Activated T-helper 17 cell treated with anti-CD3 and anti-CD28 coated beads, Interleukin-2, amount 50 U/mL, for 72 hours (primary cell): ENCODE results near the gene AGBL1. TPM values are rescaled to one million over a fixed set of nuclear protein-coding genes. Genes with fewer than 3 reads are reported as not detected.

Experiments
- ATAC-seq: fragments of 150-1000 bp; cut with Tn5 transposase; replicated peaks from 2 replicates; pipeline ENCODE4 v1.10.0; 2021; ENCODE audit warnings: mild to moderate bottlenecking, moderate library complexity
- H3K27ac Mint-ChIP-seq: one replicate; pipeline ENCODE4 v1.8.0; 2022; ENCODE audit warnings: mixed read lengths
- H3K27me3 Mint-ChIP-seq: one replicate; pipeline ENCODE4 v1.8.0; 2022; ENCODE audit warnings: mixed read lengths
- H3K36me3 Mint-ChIP-seq: one replicate; pipeline ENCODE4 v1.8.0; 2022; ENCODE audit warnings: low read depth, mild to moderate bottlenecking, mixed read lengths
- H3K4me1 Mint-ChIP-seq: one replicate; pipeline ENCODE4 v1.8.0; 2022; ENCODE audit warnings: mixed read lengths
- H3K4me3 Mint-ChIP-seq: one replicate; pipeline ENCODE4 v1.8.0; 2022; ENCODE audit warnings: mild to moderate bottlenecking, mixed read lengths
- H3K9me3 Mint-ChIP-seq: one replicate; pipeline ENCODE4 v1.8.0; 2022; ENCODE audit warnings: mixed read lengths
- total RNA-seq, 2 donors: library from RNA; stranded (reverse); gene quantifications; one replicate each; pipeline ENCODE4 v1.2.3, GENCODE V29; 2022

AGBL1 gene
- total RNA-seq, 2 donors from 2014 or later: 0.19 TPM; not detected in 1

- Mint-ChIP-seq H3K27me3 (peaks cover 6% of the 10 kb centered on the region), H3K9me3 (peaks cover 3% of the 10 kb centered on the region), H3K27ac (no peak overlapping the region), H3K36me3 (no peaks in the 10 kb centered on the region), H3K4me3 (no peak overlapping the region), H3K4me1 (no peaks in the 10 kb centered on the region)
- no peak for ATAC-seq
Measured at GRCh38 chr15:86829245-86829644, 749.6 kb downstream of the AGBL1 start.

GRCh38 chr15:86830304-86830703 is 750.6 kb downstream of the AGBL1 start:
- H3K9me3 Mint-ChIP-seq: peaks cover 3% of the 10 kb centered on the region
- no peak overlapping the region for H3K27ac Mint-ChIP-seq
- no peaks in the 10 kb centered on the region for H3K4me1 Mint-ChIP-seq
- no peaks in the 10 kb centered on the region for H3K36me3 Mint-ChIP-seq
- H3K27me3 Mint-ChIP-seq: peaks cover 6% of the 10 kb centered on the region
- no peak overlapping the region for H3K4me3 Mint-ChIP-seq
- ATAC-seq: no peak

GRCh38 chr15:86833595-86833994 is 753.9 kb downstream of the AGBL1 start:
- no peaks in the 10 kb centered on the region for H3K36me3 Mint-ChIP-seq
- no peak overlapping the region for H3K4me3 Mint-ChIP-seq
- peaks cover 3% of the 10 kb centered on the region for H3K9me3 Mint-ChIP-seq
- peaks cover 6% of the 10 kb centered on the region for H3K27me3 Mint-ChIP-seq
- ATAC-seq: no peak
- H3K4me1 Mint-ChIP-seq: no peaks in the 10 kb centered on the region
- no peak overlapping the region for H3K27ac Mint-ChIP-seq

GRCh38 chr15:86834115-86834863 is 754.6 kb downstream of the AGBL1 start:
- H3K4me1 Mint-ChIP-seq: no peaks in the 10 kb centered on the region
- peaks cover 6% of the 10 kb centered on the region for H3K27me3 Mint-ChIP-seq
- no peak for ATAC-seq
- H3K9me3 Mint-ChIP-seq: peaks cover 3% of the 10 kb centered on the region
- no peaks in the 10 kb centered on the region for H3K36me3 Mint-ChIP-seq
- no peak overlapping the region for H3K27ac Mint-ChIP-seq
- H3K4me3 Mint-ChIP-seq: no peak overlapping the region

- peaks cover 14% of the 10 kb centered on the region for H3K27me3 Mint-ChIP-seq
- H3K9me3 Mint-ChIP-seq: peaks cover 3% of the 10 kb centered on the region
- no peaks in the 10 kb centered on the region for H3K4me1 Mint-ChIP-seq
- ATAC-seq: no peak
- H3K27ac Mint-ChIP-seq: no peak overlapping the region
- H3K36me3 Mint-ChIP-seq: no peaks in the 10 kb centered on the region
- no peak overlapping the region for H3K4me3 Mint-ChIP-seq
Measured at GRCh38 chr15:86837294-86838061, 757.8 kb downstream of the AGBL1 start.

GRCh38 chr15:86839502-86839901 is 759.8 kb downstream of the AGBL1 start:
- H3K9me3 Mint-ChIP-seq: no peaks in the 10 kb centered on the region
- ATAC-seq: no peak
- H3K36me3 Mint-ChIP-seq: no peaks in the 10 kb centered on the region
- no peak overlapping the region for H3K4me3 Mint-ChIP-seq
- H3K27ac Mint-ChIP-seq: no peak overlapping the region
- no peaks in the 10 kb centered on the region for H3K4me1 Mint-ChIP-seq
- peaks cover 11% of the 10 kb centered on the region for H3K27me3 Mint-ChIP-seq

- H3K27ac Mint-ChIP-seq: no peak overlapping the region
- no peak overlapping the region for H3K4me3 Mint-ChIP-seq
- no peaks in the 10 kb centered on the region for H3K36me3 Mint-ChIP-seq
- H3K9me3 Mint-ChIP-seq: no peaks in the 10 kb centered on the region
- peaks cover 11% of the 10 kb centered on the region for H3K27me3 Mint-ChIP-seq
- no peak for ATAC-seq
- H3K4me1 Mint-ChIP-seq: no peaks in the 10 kb centered on the region
Measured at GRCh38 chr15:86840996-86841395, 761.3 kb downstream of the AGBL1 start.

GRCh38 chr15:86842199-86842598 is 762.5 kb downstream of the AGBL1 start:
- H3K27ac Mint-ChIP-seq: no peak overlapping the region
- no peak for ATAC-seq
- H3K27me3 Mint-ChIP-seq: peaks cover 11% of the 10 kb centered on the region
- no peaks in the 10 kb centered on the region for H3K4me1 Mint-ChIP-seq
- H3K9me3 Mint-ChIP-seq: no peaks in the 10 kb centered on the region
- H3K36me3 Mint-ChIP-seq: no peaks in the 10 kb centered on the region
- H3K4me3 Mint-ChIP-seq: no peak overlapping the region

GRCh38 chr15:86846036-86846435 is 766.4 kb downstream of the AGBL1 start:
- Mint-ChIP-seq H3K27me3 (peaks cover 2% of the 10 kb centered on the region), H3K9me3 (no peaks in the 10 kb centered on the region), H3K4me3 (no peak overlapping the region), H3K36me3 (no peaks in the 10 kb centered on the region), H3K4me1 (no peaks in the 10 kb centered on the region), H3K27ac (no peak overlapping the region)
- ATAC-seq: no peak

GRCh38 chr15:86849136-86849535 is 769.5 kb downstream of the AGBL1 start:
- H3K36me3 Mint-ChIP-seq: no peaks in the 10 kb centered on the region
- H3K27ac Mint-ChIP-seq: no peak overlapping the region

GRCh38 chr15:86849558-86850285 is 770.1 kb downstream of the AGBL1 start:
- Mint-ChIP-seq H3K4me3 (no peak overlapping the region), H3K27me3 (peaks cover 3% of the 10 kb centered on the region), H3K4me1 (no peaks in the 10 kb centered on the region), H3K9me3 (no peaks in the 10 kb centered on the region), H3K27ac (no peak overlapping the region), H3K36me3 (no peaks in the 10 kb centered on the region)
- ATAC-seq: no peak

More at GRCh38 chr15:86849136-86849535, 769.5 kb downstream of the AGBL1 start:
- no peak for ATAC-seq
- H3K4me1 Mint-ChIP-seq: no peaks in the 10 kb centered on the region
- peaks cover 3% of the 10 kb centered on the region for H3K27me3 Mint-ChIP-seq
- H3K9me3 Mint-ChIP-seq: no peaks in the 10 kb centered on the region
- no peak overlapping the region for H3K4me3 Mint-ChIP-seq

GRCh38 chr15:86850939-86851338 is 771.3 kb downstream of the AGBL1 start:
- Mint-ChIP-seq H3K4me3 (no peak overlapping the region), H3K27ac (no peak overlapping the region), H3K27me3 (peaks cover 3% of the 10 kb centered on the region), H3K9me3 (no peaks in the 10 kb centered on the region), H3K4me1 (no peaks in the 10 kb centered on the region), H3K36me3 (no peaks in the 10 kb centered on the region)
- ATAC-seq: no peak

- Mint-ChIP-seq H3K4me3 (no peak overlapping the region), H3K36me3 (no peaks in the 10 kb centered on the region), H3K27ac (no peak overlapping the region), H3K9me3 (peaks cover 5% of the 10 kb centered on the region), H3K4me1 (no peaks in the 10 kb centered on the region), H3K27me3 (peaks cover 7% of the 10 kb centered on the region)
- ATAC-seq: no peak
Measured at GRCh38 chr15:86852741-86853140, 773.1 kb downstream of the AGBL1 start.

GRCh38 chr15:86854176-86854575 is 774.5 kb downstream of the AGBL1 start:
- no peak overlapping the region for H3K27ac Mint-ChIP-seq
- no peaks in the 10 kb centered on the region for H3K4me1 Mint-ChIP-seq
- peaks cover 5% of the 10 kb centered on the region for H3K9me3 Mint-ChIP-seq
- no peaks in the 10 kb centered on the region for H3K36me3 Mint-ChIP-seq
- H3K4me3 Mint-ChIP-seq: no peak overlapping the region
- ATAC-seq: no peak
- peaks cover 9% of the 10 kb centered on the region for H3K27me3 Mint-ChIP-seq
